ENCODE data around the gene AGTPBP1.
"Not testable (repeated sequence)": the region's sequence is repeated elsewhere in the genome, so short reads cannot be mapped to it uniquely, and the experiment has no call there.

Gene AGTPBP1

GRCh38 chr9:85756216-85756615, 14.5 kb upstream of the AGTPBP1 start:
- H3K4me3 ChIP-seq (ENCODE audit: low read length); H3F3A ChIP-seq (ENCODE audit: insufficient read depth, low read length); H3K27ac ChIP-seq (ENCODE audit: low read length); H3K9me3 ChIP-seq (replicated peaks; ENCODE audit: insufficient read depth, low read length); H3K27me3 ChIP-seq (replicated peaks; ENCODE audit: insufficient read depth, low read length); H3K36me3 ChIP-seq (replicated peaks; ENCODE audit: insufficient read depth, low read length); H2AFZ ChIP-seq (ENCODE audit: low read length); DNase-seq; H4K20me1 ChIP-seq (ENCODE audit: insufficient read depth, low read length); H3K79me2 ChIP-seq (ENCODE audit: low read length); H3K9me2 ChIP-seq (replicated peaks; ENCODE audit: insufficient read depth, low read length); H3K4me1 ChIP-seq (ENCODE audit: low read length); H3K9ac ChIP-seq (ENCODE audit: low read length); H3K4me2 ChIP-seq (ENCODE audit: low read depth, low read length): not testable (repeated sequence)

GRCh38 chr9:85746309-85746708, 4.6 kb upstream of the AGTPBP1 start:
- no peak overlapping the region for H3K4me2 ChIP-seq (ENCODE audit: low read depth, low read length)
- H3K27ac ChIP-seq (ENCODE audit: low read length), result no peak overlapping the region
- TF ChIP-seq EZH2 (optimal IDR thresholded peaks at IDR 0.05; ENCODE audit: low read depth, low read length) (no peak), EZH2phosphoT487 (IDR thresholded peaks at IDR 0.05; ENCODE audit: low read length) (no peak)
- TF ChIP-seq, protein P1, sequence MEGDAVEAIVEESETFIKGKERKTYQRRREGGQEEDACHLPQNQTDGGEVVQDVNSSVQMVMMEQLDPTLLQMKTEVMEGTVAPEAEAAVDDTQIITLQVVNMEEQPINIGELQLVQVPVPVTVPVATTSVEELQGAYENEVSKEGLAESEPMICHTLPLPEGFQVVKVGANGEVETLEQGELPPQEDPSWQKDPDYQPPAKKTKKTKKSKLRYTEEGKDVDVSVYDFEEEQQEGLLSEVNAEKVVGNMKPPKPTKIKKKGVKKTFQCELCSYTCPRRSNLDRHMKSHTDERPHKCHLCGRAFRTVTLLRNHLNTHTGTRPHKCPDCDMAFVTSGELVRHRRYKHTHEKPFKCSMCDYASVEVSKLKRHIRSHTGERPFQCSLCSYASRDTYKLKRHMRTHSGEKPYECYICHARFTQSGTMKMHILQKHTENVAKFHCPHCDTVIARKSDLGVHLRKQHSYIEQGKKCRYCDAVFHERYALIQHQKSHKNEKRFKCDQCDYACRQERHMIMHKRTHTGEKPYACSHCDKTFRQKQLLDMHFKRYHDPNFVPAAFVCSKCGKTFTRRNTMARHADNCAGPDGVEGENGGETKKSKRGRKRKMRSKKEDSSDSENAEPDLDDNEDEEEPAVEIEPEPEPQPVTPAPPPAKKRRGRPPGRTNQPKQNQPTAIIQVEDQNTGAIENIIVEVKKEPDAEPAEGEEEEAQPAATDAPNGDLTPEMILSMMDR (IDR thresholded peaks at IDR 0.05; ENCODE audit: low read length), result no peak
- 0 out of 2 replicates have a peak, but pooled peaks cover 5% of the 10 kb centered on the region for H3K4me1 ChIP-seq (ENCODE audit: low read length)
- no peaks in the 10 kb centered on the region for H3K9me3 ChIP-seq (replicated peaks; ENCODE audit: insufficient read depth, low read length)
- H3K79me2 ChIP-seq (ENCODE audit: low read length), result peaks cover 3% of the 10 kb centered on the region; the same call in 1 of the 2 replicates
- H3K9ac ChIP-seq (ENCODE audit: low read length), result no peak overlapping the region
- H3K9me2 ChIP-seq (replicated peaks; ENCODE audit: insufficient read depth, low read length), result no peaks in the 10 kb centered on the region
- no peak for DNase-seq
- H3K4me3 ChIP-seq (ENCODE audit: low read length), result no peak overlapping the region
- no peak overlapping the region for H2AFZ ChIP-seq (ENCODE audit: low read length)
- H3F3A ChIP-seq (ENCODE audit: insufficient read depth, low read length), result 0 out of 2 replicates have a peak, but pooled peaks cover 4% of the 10 kb centered on the region
- no peaks in the 10 kb centered on the region for H3K36me3 ChIP-seq (replicated peaks; ENCODE audit: insufficient read depth, low read length)
- H3K27me3 ChIP-seq (replicated peaks; ENCODE audit: insufficient read depth, low read length), result no peaks in the 10 kb centered on the region
- no peaks in the 10 kb centered on the region for H4K20me1 ChIP-seq (ENCODE audit: insufficient read depth, low read length)

- no peak for TF ChIP-seq EZH2phosphoT487 (IDR thresholded peaks at IDR 0.05; ENCODE audit: low read length)
- no peak for TF ChIP-seq EZH2 (optimal IDR thresholded peaks at IDR 0.05; ENCODE audit: low read depth, low read length)
- TF ChIP-seq, protein P1 (IDR thresholded peaks at IDR 0.05; ENCODE audit: low read length), result no peak
- no peaks in the 10 kb centered on the region for H3K9me2 ChIP-seq (replicated peaks; ENCODE audit: insufficient read depth, low read length)
- no peak overlapping the region for H3K4me2 ChIP-seq (ENCODE audit: low read depth, low read length)
- H3K4me1 ChIP-seq (ENCODE audit: low read length), result 0 out of 2 replicates have a peak, but pooled peaks cover 5% of the 10 kb centered on the region
- DNase-seq, result no peak
- H2AFZ ChIP-seq (ENCODE audit: low read length), result no peak overlapping the region
- no peaks in the 10 kb centered on the region for H3K36me3 ChIP-seq (replicated peaks; ENCODE audit: insufficient read depth, low read length)
- H3K4me3 ChIP-seq (ENCODE audit: low read length), result no peak overlapping the region
- no peaks in the 10 kb centered on the region for H3K27me3 ChIP-seq (replicated peaks; ENCODE audit: insufficient read depth, low read length)
- no peaks in the 10 kb centered on the region for H3K9me3 ChIP-seq (replicated peaks; ENCODE audit: insufficient read depth, low read length)
- peaks cover 14% of the 10 kb centered on the region for H3F3A ChIP-seq (ENCODE audit: insufficient read depth, low read length)
- H3K9ac ChIP-seq (ENCODE audit: low read length), result no peak overlapping the region
- no peaks in the 10 kb centered on the region for H4K20me1 ChIP-seq (ENCODE audit: insufficient read depth, low read length)
- peaks cover 14% of the 10 kb centered on the region for H3K79me2 ChIP-seq (ENCODE audit: low read length)
- H3K27ac ChIP-seq (ENCODE audit: low read length), result no peak overlapping the region
Observed at GRCh38 chr9:85745203-85745602, 3.4 kb upstream of the AGTPBP1 start.

DNA sequence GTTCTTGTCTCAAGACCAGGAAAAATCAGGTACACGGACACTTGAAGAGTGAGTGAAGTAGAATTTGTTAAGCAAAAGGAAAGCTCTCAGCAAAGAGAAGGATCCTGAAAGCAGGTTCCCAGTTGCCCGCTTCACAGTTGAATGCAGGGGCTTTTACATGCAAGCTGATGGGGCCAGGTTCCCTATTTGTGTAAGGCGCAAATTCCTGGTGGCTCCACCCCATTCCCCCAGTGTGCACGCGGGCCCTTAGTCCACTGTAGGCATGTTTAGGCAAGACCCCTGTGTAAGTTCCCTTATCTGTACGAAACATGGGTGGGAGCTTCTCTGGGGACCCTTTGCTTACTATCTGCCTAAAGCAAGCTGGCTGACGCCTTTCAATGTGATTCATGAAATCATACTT, 2.7 kb upstream of the AGTPBP1 start:
- H3K4me1 ChIP-seq (ENCODE audit: low read length), result 0 out of 2 replicates have a peak, but pooled peaks cover 5% of the 10 kb centered on the region
- peaks cover 14% of the 10 kb centered on the region for H3F3A ChIP-seq (ENCODE audit: insufficient read depth, low read length)
- no peaks in the 10 kb centered on the region for H4K20me1 ChIP-seq (ENCODE audit: insufficient read depth, low read length)
- no peak overlapping the region for H3K27ac ChIP-seq (ENCODE audit: low read length)
- H3K4me2 ChIP-seq (ENCODE audit: low read depth, low read length), result no peak overlapping the region
- DNase-seq, result no peak
- no peaks in the 10 kb centered on the region for H3K9me2 ChIP-seq (replicated peaks; ENCODE audit: insufficient read depth, low read length)
- no peak overlapping the region for H3K4me3 ChIP-seq (ENCODE audit: low read length)
- H3K9me3 ChIP-seq (replicated peaks; ENCODE audit: insufficient read depth, low read length), result no peaks in the 10 kb centered on the region
- peaks cover 21% of the 10 kb centered on the region for H3K79me2 ChIP-seq (ENCODE audit: low read length)
- H3K9ac ChIP-seq (ENCODE audit: low read length), result no peak overlapping the region
- no peaks in the 10 kb centered on the region for H3K36me3 ChIP-seq (replicated peaks; ENCODE audit: insufficient read depth, low read length)
- no peak overlapping the region for H2AFZ ChIP-seq (ENCODE audit: low read length)
- TF ChIP-seq EZH2 (optimal IDR thresholded peaks at IDR 0.05; ENCODE audit: low read depth, low read length), result no peak
- TF ChIP-seq, protein P1 (IDR thresholded peaks at IDR 0.05; ENCODE audit: low read length), result no peak
- TF ChIP-seq EZH2phosphoT487 (IDR thresholded peaks at IDR 0.05; ENCODE audit: low read length), result no peak
- no peaks in the 10 kb centered on the region for H3K27me3 ChIP-seq (replicated peaks; ENCODE audit: insufficient read depth, low read length)

Measured in MM.1S (cell line).